B cell (primary cell): ENCODE results near the gene PDZD2. TPM values are rescaled to one million over a fixed set of nuclear protein-coding genes. Genes with fewer than 3 reads are reported as not detected.

Experiments
- ATAC-seq: fragments of 200-7000 bp; cut with Tn5 transposase; one replicate; pipeline ENCODE4 v1.10.0; 2021; ENCODE audit warnings: low read depth, mild to moderate bottlenecking, moderate number of reproducible peaks, moderate library complexity
- CTCF ChIA-PET: fragments of 350-600 bp; sonication (Branson Sonifier 250); formaldehyde crosslinking; loops from one replicate; lab custom pipeline; 2021; ENCODE audit warnings: antibody characterized with exemption, inconsistent platforms; lab: Charles Lee
- POLR2A ChIA-PET: fragments of 350-600 bp; sonication (Branson Sonifier 250); formaldehyde crosslinking; loops from one replicate; lab custom pipeline; 2021; ENCODE audit warnings: antibody characterized with exemption; lab: Charles Lee
- DNase-seq: peaks from one replicate; pipeline ENCODE4 v3.0.0; 2013
- H2AFZ ChIP-seq: 2 replicates; pipeline ENCODE4 v1.6.1; 2012; ENCODE audit warnings: mild to moderate bottlenecking, low read depth, low read length; ENCODE audit not compliant: insufficient read depth, poor library complexity, severe bottlenecking
- H3K27ac ChIP-seq, 2 donors: 1 replicate in 1 of 2; 2 replicates in 1 of 2; pipeline ENCODE4 v1.5.1; 2012 to 2013; ENCODE audit warnings: low read length in 2 of 2, mild to moderate bottlenecking in 2 of 2, moderate library complexity in 1 of 2
- H3K27me3 ChIP-seq, 4 experiments: fragments of 200-600 bp in 1 of 4; sonication (generic) in 1 of 4; replicated peaks in 1 of 4; 1 replicate in 2 of 4; 2 replicates in 2 of 4; pipeline versions ENCODE4 v1.6.1 to v1.7.0; 2013 to 2016; ENCODE audit warnings: low read length in 3 of 4, mild to moderate bottlenecking in 2 of 4, mixed read lengths in 1 of 4, moderate library complexity in 1 of 4; ENCODE audit not compliant: insufficient read depth in 4 of 4, control insufficient read depth in 3 of 4; ENCODE audit errors: control extremely low read depth in 1 of 4
- H3K36me3 ChIP-seq, 2 experiments: replicated peaks in 1 of 2; 1 replicate in 1 of 2; 2 replicates in 1 of 2; pipeline versions ENCODE4 v1.6.1 to v1.7.1; 2013; ENCODE audit warnings: low read length in 1 of 2; ENCODE audit not compliant: insufficient read depth in 2 of 2, control insufficient read depth in 1 of 2; ENCODE audit errors: control extremely low read depth in 1 of 2, extremely low read depth in 1 of 2
- H3K4me1 ChIP-seq, 2 donors: fragments of 200-600 bp in 1 of 2; sonication (generic) in 1 of 2; 1 replicate in 1 of 2; 2 replicates in 1 of 2; pipeline versions ENCODE4 v1.5.1 to v1.6.1; 2013 to 2017; ENCODE audit warnings: low read length in 2 of 2; ENCODE audit not compliant: control insufficient read depth in 2 of 2, insufficient read depth in 2 of 2
- H3K4me2 ChIP-seq: replicated peaks from 2 replicates; pipeline ENCODE3; 2012; ENCODE audit warnings: mild to moderate bottlenecking, low read depth, low read length; ENCODE audit not compliant: poor library complexity, severe bottlenecking
- H3K4me3 ChIP-seq, 5 experiments: fragments of 200-600 bp in 1 of 5; sonication (generic) in 1 of 5; 1 replicate in 3 of 5; 2 replicates in 2 of 5; pipeline versions ENCODE4 v1.5.1 to v1.7.0; 2011 to 2016; ENCODE audit warnings: low read length in 4 of 5, mild to moderate bottlenecking in 4 of 5, low read depth in 2 of 5, control low read depth in 1 of 5, moderate library complexity in 1 of 5; ENCODE audit not compliant: insufficient read depth in 1 of 5; ENCODE audit errors: control extremely low read depth in 1 of 5, extremely low read depth in 1 of 5
- H3K79me2 ChIP-seq: fragments of 200-600 bp; sonication (generic); one replicate; pipeline ENCODE4 v1.6.0; 2016; ENCODE audit warnings: low read length; ENCODE audit not compliant: control insufficient read depth, insufficient read depth
- H3K9ac ChIP-seq: fragments of 200-600 bp; sonication (generic); 2 replicates; pipeline ENCODE4 v1.6.1; 2017; ENCODE audit warnings: mild to moderate bottlenecking, low read length, moderate library complexity
- H3K9me3 ChIP-seq, 3 donors: one replicate each; pipeline versions ENCODE4 v1.6.1 to v1.7.1; 2013; ENCODE audit warnings: low read length in 2 of 3; ENCODE audit not compliant: control insufficient read depth in 2 of 3, insufficient read depth in 1 of 3; ENCODE audit errors: control extremely low read depth in 1 of 3
- H4K20me1 ChIP-seq: 2 replicates; pipeline ENCODE4 v1.6.0; 2012; ENCODE audit warnings: mild to moderate bottlenecking, low read length; ENCODE audit not compliant: insufficient read depth, control insufficient read depth, poor library complexity, severe bottlenecking
- H3K27ac Mint-ChIP-seq: one replicate; pipeline ENCODE4 v1.8.0; 2021; ENCODE audit warnings: mixed read lengths
- H3K27me3 Mint-ChIP-seq: one replicate; pipeline ENCODE4 v1.8.0; 2021; ENCODE audit warnings: mixed read lengths
- H3K4me1 Mint-ChIP-seq: one replicate; pipeline ENCODE4 v1.8.0; 2021; ENCODE audit warnings: mixed read lengths
- H3K4me3 Mint-ChIP-seq: one replicate; pipeline ENCODE4 v1.8.0; 2021; ENCODE audit warnings: mixed read lengths
- H3K9me3 Mint-ChIP-seq: one replicate; pipeline ENCODE4 v1.8.0; 2022; ENCODE audit warnings: mixed read lengths; ENCODE audit not compliant: insufficient read depth
- CTCF ChIP-seq: fragments of 200-600 bp; IDR thresholded peaks from one replicate; pipeline ENCODE4 v1.8.0; 2022; ENCODE audit warnings: antibody characterized with exemption, mild to moderate bottlenecking
- EZH2 ChIP-seq: IDR thresholded peaks from 2 replicates; pipeline ENCODE4 v1.6.1; 2012; ENCODE audit warnings: borderline replicate concordance, low read depth, mild to moderate bottlenecking, moderate library complexity, low read length; ENCODE audit not compliant: insufficient read depth, poor library complexity, severe bottlenecking
- WGBS: methylation state at CpG from one replicate; pipeline ENCODE4 v1.1.5; 2013; ENCODE audit warnings: missing lambda C conversion rate; ENCODE audit not compliant: insufficient coverage; 5-methylcytosine and 5-hydroxymethylcytosine counted together
- intact Hi-C: fragments of 100-400 bp; cut with micrococcal nuclease; formaldehyde crosslinking; loops from one replicate; pipeline ENCODE4 v1.10.0; 2022
- polyA plus RNA-seq: library from polyadenylated mRNA; depleted of rRNA; stranded (reverse); fragments of >200 nt; gene quantifications from 2 replicates; pipeline ENCODE4 v1.2.3, GENCODE V29; 2012
- total RNA-seq, 2 donors: library from RNA; stranded (reverse); fragments of 120-200 nt in 1 of 2; gene quantifications; 1 replicate in 1 of 2; 2 replicates in 1 of 2; pipeline versions ENCODE4 v1.2.3 to v1.2.4, GENCODE V29; 2013 to 2022

Gene PDZD2
- total and polyA plus RNA-seq, 2 donors (not counting 1 experiment from before 2014, with no cell fraction given), result not detected

GRCh38 chr5:32022638-32023037 is 383.7 kb downstream of the PDZD2 start:
- TF ChIP-seq EZH2 (no peak), CTCF (no peak)
- Histone ChIP-seq H2AFZ (no peak overlapping the region), H3K79me2 (no peaks in the 10 kb centered on the region), H3K4me2 (no peak overlapping the region), H4K20me1 (no peaks in the 10 kb centered on the region), H3K9me3 (no peaks in the 10 kb centered on the region), H3K36me3 (no peaks in the 10 kb centered on the region), H3K4me1 (peaks cover 0 to 3% of the 10 kb centered on the region in 2 donors), H3K27ac (no peak overlapping the region), H3K27me3 (no peaks in the 10 kb centered on the region), H3K9ac (no peak overlapping the region), H3K4me3 (no peak overlapping the region)
- ATAC-seq, result no peak
- H3K9me3 Mint-ChIP-seq, result no peaks in the 10 kb centered on the region
- ChIA-PET CTCF (no interaction called here), POLR2A (no interaction called here)
- H3K4me1 Mint-ChIP-seq, result peaks cover 7% of the 10 kb centered on the region
- no peak overlapping the region for H3K27ac Mint-ChIP-seq
- H3K27me3 Mint-ChIP-seq, result peaks cover 4% of the 10 kb centered on the region
- 100% methylated on average over 1 of the region's 2 CpGs for WGBS
- intact Hi-C loops, result no loop called here
- no peak for DNase-seq
- no peak overlapping the region for H3K4me3 Mint-ChIP-seq

GRCh38 chr5:32023816-32024215 is 384.9 kb downstream of the PDZD2 start:
- no peaks in the 10 kb centered on the region for H3K79me2 ChIP-seq
- ATAC-seq (no peak), DNase-seq (no peak)
- H3K27me3 ChIP-seq, result no peaks in the 10 kb centered on the region
- Mint-ChIP-seq H3K9me3 (no peaks in the 10 kb centered on the region), H3K4me1 (peaks cover 5% of the 10 kb centered on the region), H3K4me3 (no peak overlapping the region), H3K27ac (no peak overlapping the region), H3K27me3 (peaks cover 4% of the 10 kb centered on the region)
- H4K20me1 ChIP-seq, result no peaks in the 10 kb centered on the region
- no peak overlapping the region for H3K4me3 ChIP-seq
- ChIA-PET POLR2A (no interaction called here), CTCF (no interaction called here)
- H3K9me3 ChIP-seq, result no peaks in the 10 kb centered on the region
- 82% methylated on average over 8 of the region's 8 CpGs for WGBS
- peak overlapping the region; percentile 27 for H2AFZ ChIP-seq
- H3K4me1 ChIP-seq, result peaks cover 0 to 3% of the 10 kb centered on the region in 2 donors
- no peak overlapping the region for H3K27ac ChIP-seq
- TF ChIP-seq CTCF (no peak), EZH2 (no peak)
- no peaks in the 10 kb centered on the region for H3K36me3 ChIP-seq
- no peak overlapping the region for H3K9ac ChIP-seq
- H3K4me2 ChIP-seq, result no peak overlapping the region
- intact Hi-C loops, result no loop called here
